A204.1 (cell line): Measurements from ENCODE around the gene SINHCAF.

ENCODE experiments used
- FAIRE-seq: peaks from 2 replicates; lab custom pipeline; 2012; peaks lifted over from hg19 to GRCh38; lab: Jason Lieb, UNC

The SINHCAF gene

DNA sequence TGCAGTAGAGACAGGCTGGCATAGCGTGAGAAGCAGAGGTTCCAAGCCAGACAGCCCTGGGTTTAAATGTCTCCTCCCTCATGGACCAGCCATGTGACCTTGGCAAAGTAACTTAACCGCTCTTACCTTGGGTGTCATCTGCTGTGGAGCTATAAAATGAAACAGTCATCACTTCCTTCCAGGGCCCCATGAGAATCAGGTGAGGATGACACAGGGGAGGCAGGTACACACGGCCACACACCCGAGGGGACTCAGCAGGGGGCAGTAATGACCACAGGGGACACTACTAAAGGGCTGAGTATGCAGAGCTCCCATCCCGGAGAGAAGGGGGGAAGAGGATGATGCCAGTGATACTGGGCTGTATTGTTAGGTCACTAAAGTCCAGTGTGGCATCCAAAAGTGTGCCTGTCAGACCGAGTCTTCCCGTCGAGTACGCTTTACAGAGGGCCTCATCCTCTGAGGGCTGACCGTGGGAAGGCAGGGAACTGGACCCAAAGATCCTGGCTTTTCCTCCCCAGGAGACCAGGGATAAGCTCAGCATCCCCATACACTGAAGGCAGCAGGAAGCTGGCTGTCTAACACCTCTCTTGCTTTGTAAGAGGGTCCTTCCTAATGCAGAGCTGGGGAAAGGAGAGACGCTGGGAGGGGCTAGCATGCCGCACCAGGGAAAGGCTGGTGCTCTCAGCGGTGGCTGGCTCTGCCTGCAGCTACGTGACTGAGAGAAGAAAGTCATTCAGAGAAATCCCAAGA lies 94.2 kb downstream of the SINHCAF start:
- FAIRE-seq = no peak
